ENCODE results near the gene ERCC8. TPM values are rescaled to one million over a fixed set of nuclear protein-coding genes. Genes with fewer than 3 reads are reported as not detected.
A peak's percentile ranks its signal among the peaks of the same experiment; 100 is the strongest.

ERCC8 gene
- total RNA-seq, 1 experiment from 2014 or later: 25.6 TPM

GRCh38 chr5:60978968-60979367, 34.1 kb upstream of the ERCC8 start:
- TF ChIP-seq EZH2 (IDR thresholded peaks at IDR 0.05; ENCODE audit: borderline replicate concordance, low read depth, low read length, poor library complexity, severe bottlenecking) (no peak), CTCF (conservative IDR thresholded peaks at IDR 0.05; ENCODE audit: low read depth, low read length) (no peak)
- H3K4me3 ChIP-seq (ENCODE audit: low read depth, low read length, poor library complexity, severe bottlenecking): no peak overlapping the region
- no peaks in the 10 kb centered on the region for H3K27me3 ChIP-seq (replicated peaks; ENCODE audit: insufficient read depth, low read depth, low read length, poor library complexity)
- ChIA-PET POLR2A (ENCODE audit: low non-redundant PET) (interaction anchor here (0.6 kb wide), 1 partner anchor 18 kb away, joined by 3 read pairs; no protein-coding TSS in a partner anchor), CTCF (no interaction called here)
- H3K4me1 ChIP-seq (ENCODE audit: insufficient read depth, low read length, poor library complexity, severe bottlenecking): no peaks in the 10 kb centered on the region
- DNase-seq (ENCODE audit: low spot score): no peak
- intact Hi-C loops (cut with micrococcal nuclease; ENCODE audit: unreplicated experiment): no loop called here
- no peaks in the 10 kb centered on the region for H3K36me3 ChIP-seq (ENCODE audit: insufficient read depth, low read length, poor library complexity, severe bottlenecking)
- no peak overlapping the region for H3K27ac ChIP-seq (ENCODE audit: low read depth, low read length, poor library complexity, severe bottlenecking)
- no TSS peak for BruUV-seq (replicated peaks)
- no peaks in the 10 kb centered on the region for H3K9me3 ChIP-seq (ENCODE audit: low read depth, low read length, poor library complexity, severe bottlenecking)

GRCh38 chr5:60977956-60978737, 33.3 kb upstream of the ERCC8 start:
- intact Hi-C loops (cut with micrococcal nuclease; ENCODE audit: unreplicated experiment): no loop called here

GRCh38 chr5:60972231-60972630, 27.4 kb upstream of the ERCC8 start:
- no peaks in the 10 kb centered on the region for H3K27me3 ChIP-seq (replicated peaks; ENCODE audit: insufficient read depth, low read depth, low read length, poor library complexity)
- H3K4me1 ChIP-seq (ENCODE audit: insufficient read depth, low read length, poor library complexity, severe bottlenecking): no peaks in the 10 kb centered on the region
- H3K4me3 ChIP-seq (ENCODE audit: low read depth, low read length, poor library complexity, severe bottlenecking): no peak overlapping the region
- H3K9me3 ChIP-seq (ENCODE audit: low read depth, low read length, poor library complexity, severe bottlenecking): peaks cover 15% of the 10 kb centered on the region
- TF ChIP-seq CTCF (conservative IDR thresholded peaks at IDR 0.05; ENCODE audit: low read depth, low read length): no peak
- POLR2A ChIA-PET (ENCODE audit: low non-redundant PET): interaction anchor here (0.6 kb wide), 1 partner anchor 186 kb away, joined by 7 read pairs; no protein-coding TSS in a partner anchor
- intact Hi-C loops (cut with micrococcal nuclease; ENCODE audit: unreplicated experiment): no loop called here
- H3K36me3 ChIP-seq (ENCODE audit: insufficient read depth, low read length, poor library complexity, severe bottlenecking): no peaks in the 10 kb centered on the region
- no peak for DNase-seq (ENCODE audit: low spot score)
- no peak overlapping the region for H3K27ac ChIP-seq (ENCODE audit: low read depth, low read length, poor library complexity, severe bottlenecking)
- CTCF ChIA-PET: no interaction called here
- BruUV-seq (replicated peaks): no TSS peak

More at GRCh38 chr5:60977956-60978737, 33.3 kb upstream of the ERCC8 start:
- BruUV-seq (replicated peaks): no TSS peak
- DNase-seq (ENCODE audit: low spot score): peak; percentile 13
- Histone ChIP-seq H3K27me3 (replicated peaks; ENCODE audit: insufficient read depth, low read depth, low read length, poor library complexity) (no peaks in the 10 kb centered on the region), H3K4me3 (ENCODE audit: low read depth, low read length, poor library complexity, severe bottlenecking) (no peak overlapping the region), H3K4me1 (ENCODE audit: insufficient read depth, low read length, poor library complexity, severe bottlenecking) (no peaks in the 10 kb centered on the region), H3K9me3 (ENCODE audit: low read depth, low read length, poor library complexity, severe bottlenecking) (no peaks in the 10 kb centered on the region), H3K36me3 (ENCODE audit: insufficient read depth, low read length, poor library complexity, severe bottlenecking) (no peaks in the 10 kb centered on the region), H3K27ac (ENCODE audit: low read depth, low read length, poor library complexity, severe bottlenecking) (no peak overlapping the region)
- TF ChIP-seq CTCF (conservative IDR thresholded peaks at IDR 0.05; ENCODE audit: low read depth, low read length): no peak
- TF ChIP-seq EZH2 (IDR thresholded peaks at IDR 0.05; ENCODE audit: borderline replicate concordance, low read depth, low read length, poor library complexity, severe bottlenecking): no peak
- CTCF ChIA-PET: no interaction called here
- POLR2A ChIA-PET (ENCODE audit: low non-redundant PET): no interaction called here
